Measurements from ENCODE around the gene MORN4. TPM values are rescaled to one million over a fixed set of nuclear protein-coding genes. Genes with fewer than 3 reads are reported as not detected.
"Not testable (repeated sequence)": the region's sequence is repeated elsewhere in the genome, so short reads cannot be mapped to it uniquely, and the experiment has no call there.

MORN4 gene
- total RNA-seq, 2 experiments from 2014 or later, result 3.9 to 5.3 TPM

GRCh38 chr10:97582169-97582568 lies 51.1 kb downstream of the MORN4 start:
- DNase-seq (no peak), ATAC-seq (no peak)
- Mint-ChIP-seq H3K27me3 (no peaks in the 10 kb centered on the region), H3K4me3 (no peak overlapping the region), H3K27ac (no peak overlapping the region), H3K9me3 (ENCODE audit: low read depth) (no peaks in the 10 kb centered on the region), H3K4me1 (no peaks in the 10 kb centered on the region), H3K36me3 (ENCODE audit: low read depth) (no peaks in the 10 kb centered on the region)
- ChIA-PET POLR2A (no interaction called here), CTCF (interaction anchor here (0.5 to 1.2 kb wide), 4 partner anchors 10 to 263 kb away, joined by 3 to 4 read pairs (median 3); partner anchors contain the start of gene FRAT1)
- intact Hi-C loops (cut with DNase I, micrococcal nuclease), result no loop called here

DNA sequence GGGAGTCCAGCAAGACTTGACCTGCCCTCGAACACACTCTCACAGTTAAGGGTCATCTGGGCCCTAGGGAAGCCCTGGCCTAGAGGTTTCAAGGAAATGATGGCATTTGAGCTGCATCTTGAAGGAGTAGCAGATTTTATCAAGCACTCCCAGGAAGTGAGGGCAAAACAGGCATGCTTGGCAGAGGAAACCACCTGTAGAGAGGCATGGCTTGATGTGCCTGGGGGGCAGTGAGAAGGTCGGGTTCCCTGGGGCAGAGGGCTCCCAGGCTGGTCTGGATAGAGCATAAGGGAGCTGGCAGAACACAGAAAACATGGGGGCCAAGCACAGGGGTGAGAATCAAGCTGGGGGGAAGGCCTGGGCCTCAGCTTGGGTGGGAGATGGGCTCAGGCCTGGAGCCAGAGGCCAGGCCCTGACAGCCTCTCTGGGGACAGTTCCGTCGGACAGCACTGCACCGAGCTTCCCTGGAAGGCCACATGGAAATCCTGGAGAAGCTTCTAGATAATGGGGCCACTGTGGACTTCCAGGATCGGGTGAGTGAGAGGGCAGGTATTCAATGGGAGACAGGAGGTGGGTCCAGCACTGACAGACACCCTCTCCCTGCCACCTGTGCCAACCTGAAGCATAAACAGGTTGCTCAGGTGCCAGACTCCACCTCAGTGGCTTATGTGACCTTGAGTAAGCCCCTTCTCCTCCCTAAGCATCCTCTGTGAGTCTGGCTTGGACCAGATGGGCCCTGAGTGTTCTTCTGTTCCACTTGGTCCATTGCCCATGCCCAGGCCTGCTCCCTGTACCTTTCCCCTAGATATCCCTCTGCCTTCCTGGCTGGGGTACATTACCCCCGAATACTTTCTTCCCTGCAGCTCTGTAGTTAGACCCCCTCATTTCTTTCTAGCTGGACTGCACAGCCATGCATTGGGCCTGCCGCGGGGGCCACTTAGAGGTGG lies 52.6 kb downstream of the MORN4 start:
- H3K9me3 Mint-ChIP-seq (ENCODE audit: low read depth), result no peaks in the 10 kb centered on the region

DNA sequence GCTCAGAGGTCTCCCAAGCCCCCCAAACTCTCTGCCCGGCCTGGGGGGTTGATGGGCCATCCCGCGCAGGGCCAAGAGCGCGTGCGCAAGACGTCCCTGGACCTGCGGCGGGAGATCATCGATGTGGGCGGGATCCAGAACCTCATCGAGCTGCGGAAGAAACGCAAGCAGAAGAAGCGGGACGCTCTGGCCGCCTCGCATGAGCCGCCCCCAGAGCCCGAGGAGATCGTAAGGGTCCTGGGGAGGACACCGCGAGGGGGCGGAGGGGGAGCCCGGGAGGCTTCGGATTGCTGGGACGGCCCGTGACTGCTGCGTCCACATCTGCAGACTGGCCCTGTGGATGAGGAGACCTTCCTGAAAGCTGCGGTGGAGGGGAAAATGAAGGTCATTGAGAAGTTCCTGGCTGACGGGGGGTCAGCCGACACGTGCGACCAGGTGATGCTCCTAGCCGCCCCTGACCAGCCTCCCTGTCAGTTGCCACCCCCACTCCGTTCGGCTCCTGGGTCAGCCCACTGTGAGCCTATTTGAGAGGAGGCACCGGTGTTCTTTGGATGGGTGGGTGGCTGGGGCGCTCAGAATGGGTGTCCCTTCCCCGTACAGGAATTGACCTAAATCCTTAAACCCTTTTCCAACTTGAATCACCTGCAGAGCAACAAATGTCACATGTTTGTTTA lies 55.0 kb downstream of the MORN4 start:
- no peak for ATAC-seq
- CTCF ChIA-PET, result interaction anchor here (0.6 kb wide), 1 partner anchor 810 kb away, joined by 4 read pairs; no protein-coding TSS in a partner anchor
- POLR2A ChIA-PET, result no interaction called here

More for the DNA sequence above, 52.6 kb downstream of the MORN4 start:
- Mint-ChIP-seq H3K27me3 (no peaks in the 10 kb centered on the region), H3K36me3 (ENCODE audit: low read depth) (no peaks in the 10 kb centered on the region), H3K4me3 (no peak overlapping the region), H3K27ac (no peak overlapping the region), H3K4me1 (no peaks in the 10 kb centered on the region)
- DNase-seq, result no peak
- ATAC-seq, result no peak
- POLR2A ChIA-PET, result no interaction called here
- intact Hi-C loops (cut with DNase I, micrococcal nuclease), result no loop called here
- CTCF ChIA-PET, result interaction anchor here (0.5 to 1.9 kb wide), 4 partner anchors 9 to 107 kb away, joined by 3 to 5 read pairs (median 4); no protein-coding TSS in a partner anchor

DNA sequence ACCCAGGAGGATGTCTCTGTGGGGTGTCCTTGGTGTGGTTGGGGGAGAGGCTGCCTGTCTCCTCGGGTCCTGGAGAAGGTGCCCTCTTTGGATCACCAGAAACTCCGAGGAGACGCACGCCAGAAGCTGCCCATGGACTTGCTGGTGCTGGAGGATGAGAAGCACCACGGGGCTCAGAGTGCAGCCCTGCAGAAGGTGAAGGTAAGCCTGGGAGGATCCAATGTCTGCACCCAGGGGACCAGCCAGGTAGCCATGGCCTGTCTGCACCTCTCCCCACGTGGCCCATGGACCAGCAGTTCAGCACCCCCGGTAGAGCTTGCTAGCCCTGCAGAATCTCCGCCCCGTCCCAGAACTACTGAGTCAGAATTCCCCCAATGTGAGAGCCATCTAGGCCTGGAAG lies 55.6 kb downstream of the MORN4 start:
- DNase-seq (no peak), ATAC-seq (no peak)
- H3K36me3 Mint-ChIP-seq (ENCODE audit: low read depth), result no peaks in the 10 kb centered on the region
- no peak overlapping the region for H3K27ac Mint-ChIP-seq
- CTCF ChIA-PET, result interaction anchor here (0.6 kb wide), 1 partner anchor 811 kb away, joined by 4 read pairs; no protein-coding TSS in a partner anchor
- no peak overlapping the region for H3K4me3 Mint-ChIP-seq
- H3K4me1 Mint-ChIP-seq, result no peaks in the 10 kb centered on the region
- intact Hi-C loops (cut with DNase I, micrococcal nuclease), result no loop called here
- no peaks in the 10 kb centered on the region for H3K9me3 Mint-ChIP-seq (ENCODE audit: low read depth)
- POLR2A ChIA-PET, result no interaction called here
- H3K27me3 Mint-ChIP-seq, result no peaks in the 10 kb centered on the region

More for the DNA sequence above, 55.0 kb downstream of the MORN4 start:
- no peaks in the 10 kb centered on the region for H3K9me3 Mint-ChIP-seq (ENCODE audit: low read depth)
- H3K4me1 Mint-ChIP-seq, result no peaks in the 10 kb centered on the region
- H3K4me3 Mint-ChIP-seq, result no peak overlapping the region
- no peak for DNase-seq
- H3K27ac Mint-ChIP-seq, result no peak overlapping the region
- intact Hi-C loops (cut with DNase I, micrococcal nuclease), result no loop called here
- no peaks in the 10 kb centered on the region for H3K36me3 Mint-ChIP-seq (ENCODE audit: low read depth)
- H3K27me3 Mint-ChIP-seq, result no peaks in the 10 kb centered on the region

DNA sequence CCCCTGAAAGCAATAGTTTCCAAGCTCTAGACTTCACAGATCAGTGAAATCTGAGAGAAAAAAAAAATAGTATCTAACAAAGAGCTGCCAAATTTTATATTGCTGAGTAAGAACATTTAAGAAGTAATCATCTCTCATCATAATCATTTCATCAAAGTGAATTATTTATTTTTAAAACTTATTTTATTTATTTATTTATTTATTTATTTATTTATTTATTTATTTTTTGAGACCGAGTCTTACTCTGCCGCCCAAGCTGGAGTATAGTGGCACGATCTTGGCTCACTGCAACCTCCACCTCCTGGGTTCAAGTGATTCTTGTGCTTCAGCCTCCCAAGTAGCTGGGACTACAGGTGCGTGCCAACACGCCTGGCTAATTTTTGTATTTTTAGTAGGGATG lies 56.8 kb downstream of the MORN4 start:
- DNase-seq; H3K36me3 Mint-ChIP-seq (ENCODE audit: low read depth); H3K27me3 Mint-ChIP-seq; H3K9me3 Mint-ChIP-seq (ENCODE audit: low read depth); H3K27ac Mint-ChIP-seq; intact Hi-C loops (cut with DNase I, micrococcal nuclease); ATAC-seq; H3K4me1 Mint-ChIP-seq; POLR2A ChIA-PET; H3K4me3 Mint-ChIP-seq: not testable (repeated sequence)
- CTCF ChIA-PET, result interaction anchor here (1.4 kb wide), 1 partner anchor 100 kb away, joined by 4 read pairs; no protein-coding TSS in a partner anchor

DNA sequence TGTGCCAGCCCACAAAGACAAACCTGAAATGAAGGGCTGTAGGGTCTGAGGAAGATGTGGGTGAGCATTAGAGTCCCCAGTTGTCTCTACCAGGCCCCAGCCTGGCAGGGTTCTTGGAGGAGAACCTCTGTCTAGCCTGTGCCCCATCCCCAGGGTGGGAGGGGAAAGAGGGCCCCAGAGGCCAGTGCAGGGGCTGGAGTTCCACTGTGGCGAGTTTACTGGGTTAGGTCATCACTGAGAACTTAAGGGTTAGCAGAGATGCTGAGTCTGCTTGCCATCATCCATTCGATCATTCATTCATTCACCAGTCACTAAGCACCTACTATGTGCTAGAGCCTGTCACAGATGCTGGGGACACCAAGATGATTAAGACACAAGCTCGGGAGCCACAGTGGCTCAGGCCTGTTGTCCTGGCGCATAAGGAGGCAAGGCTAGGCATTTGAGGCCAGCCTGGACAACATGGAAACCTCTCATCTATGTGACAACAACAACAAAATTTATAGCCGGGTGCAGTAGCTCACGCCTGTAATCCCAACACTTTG lies 58.1 kb downstream of the MORN4 start:
- Mint-ChIP-seq H3K36me3 (ENCODE audit: low read depth) (no peaks in the 10 kb centered on the region), H3K4me1 (no peaks in the 10 kb centered on the region), H3K9me3 (ENCODE audit: low read depth) (no peaks in the 10 kb centered on the region), H3K4me3 (no peak overlapping the region), H3K27ac (no peak overlapping the region), H3K27me3 (no peaks in the 10 kb centered on the region)
- ChIA-PET POLR2A (no interaction called here), CTCF (interaction anchor here (1.2 to 1.4 kb wide), 2 partner anchors 41 to 101 kb away, joined by 4 read pairs; no protein-coding TSS in a partner anchor)
- intact Hi-C loops (cut with DNase I, micrococcal nuclease), result no loop called here
- ATAC-seq (no peak), DNase-seq (no peak)

GRCh38 chr10:97574374-97575126 lies 58.8 kb downstream of the MORN4 start:
- H3K36me3 Mint-ChIP-seq (ENCODE audit: low read depth), result no peaks in the 10 kb centered on the region
- ChIA-PET CTCF (interaction anchor here (0.6 to 1.2 kb wide), 2 partner anchors 40 to 66 kb away, joined by 3 to 4 read pairs; partner anchors contain the start of gene PI4K2A), POLR2A (no interaction called here)
- peak; percentile 27 for DNase-seq
- no peak overlapping the region for H3K4me3 Mint-ChIP-seq
- no peaks in the 10 kb centered on the region for H3K27me3 Mint-ChIP-seq
- no peak overlapping the region for H3K27ac Mint-ChIP-seq
- H3K4me1 Mint-ChIP-seq, result no peaks in the 10 kb centered on the region
- no peak for ATAC-seq
- H3K9me3 Mint-ChIP-seq (ENCODE audit: low read depth), result no peaks in the 10 kb centered on the region
- intact Hi-C loops (cut with DNase I, micrococcal nuclease), result no loop called here

GRCh38 chr10:97573672-97574071 lies 59.6 kb downstream of the MORN4 start:
- ATAC-seq (peak; percentile 59), DNase-seq (no peak)
- Mint-ChIP-seq H3K27me3 (no peaks in the 10 kb centered on the region), H3K4me1 (no peaks in the 10 kb centered on the region), H3K9me3 (ENCODE audit: low read depth) (no peaks in the 10 kb centered on the region), H3K27ac (no peak overlapping the region), H3K36me3 (ENCODE audit: low read depth) (no peaks in the 10 kb centered on the region), H3K4me3 (no peak overlapping the region)
- ChIA-PET CTCF (interaction anchor here (0.6 to 1.0 kb wide), 2 partner anchors 21 to 67 kb away, joined by 3 read pairs; partner anchors contain the start of gene PI4K2A), POLR2A (no interaction called here)
- intact Hi-C loops (cut with DNase I, micrococcal nuclease), result no loop called here

- H3K27me3 Mint-ChIP-seq, result no peaks in the 10 kb centered on the region
- intact Hi-C loops (cut with DNase I, micrococcal nuclease), result no loop called here
- DNase-seq, result no peak
- ATAC-seq, result no peak
- no peaks in the 10 kb centered on the region for H3K9me3 Mint-ChIP-seq (ENCODE audit: low read depth)
- H3K36me3 Mint-ChIP-seq (ENCODE audit: low read depth), result no peaks in the 10 kb centered on the region
- ChIA-PET POLR2A (interaction anchor here (0.6 kb wide), 1 partner anchor 75 kb away, joined by 4 read pairs; no protein-coding TSS in a partner anchor), CTCF (interaction anchor here (1.0 to 1.4 kb wide), 5 partner anchors 11 to 21 kb away, joined by 3 to 4 read pairs (median 3); partner anchors contain the start of gene HOGA1)
- no peaks in the 10 kb centered on the region for H3K4me1 Mint-ChIP-seq
- no peak overlapping the region for H3K27ac Mint-ChIP-seq
- H3K4me3 Mint-ChIP-seq, result no peak overlapping the region
These were observed 60.3 kb downstream of the MORN4 start for GRCh38 chr10:97573021-97573420.

DNA sequence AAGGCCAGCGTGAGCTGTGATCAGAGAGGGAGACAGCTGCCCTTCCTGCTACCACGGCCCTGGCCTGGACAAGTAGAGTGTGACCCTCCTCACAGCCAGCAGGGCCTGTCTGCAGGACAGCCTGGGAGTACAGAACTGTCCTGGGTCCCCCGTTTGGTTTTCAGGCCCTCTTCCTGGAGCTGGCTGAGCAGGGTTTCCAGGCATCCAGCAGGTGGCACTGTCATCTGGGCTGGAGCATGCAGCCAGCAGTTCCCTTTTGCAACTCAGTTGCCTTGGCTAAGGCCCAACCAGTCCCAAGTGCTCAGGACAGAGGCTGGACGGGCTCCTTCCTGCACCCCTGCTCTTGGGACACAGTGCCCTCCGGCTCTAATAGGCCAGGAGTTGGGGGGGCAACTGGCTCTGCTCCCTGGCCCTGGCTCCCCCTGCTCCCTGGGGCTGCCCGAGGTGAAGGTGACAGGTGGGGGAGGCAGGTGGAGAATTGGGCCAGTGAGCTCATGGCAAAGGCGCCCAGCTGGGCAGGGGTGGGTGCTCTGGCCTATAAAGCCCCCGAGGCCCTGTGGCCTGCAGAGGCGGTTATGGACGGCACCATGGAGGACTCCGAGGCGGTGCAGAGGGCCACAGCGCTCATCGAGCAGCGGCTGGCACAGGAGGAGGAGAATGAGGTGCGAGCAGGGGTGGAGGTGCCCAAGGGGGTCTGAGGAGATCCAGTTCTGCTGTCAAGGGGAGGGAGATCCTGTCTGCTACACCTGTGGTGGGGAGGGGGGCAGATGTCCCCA lies 60.9 kb downstream of the MORN4 start, which contains the start of gene ANKRD2:
Gene ANKRD2, plus strand, starts transcription at position 566 of the 776 bp plus-strand sequence. Its CDS starts 10 bp downstream, at position 576.
- DNase-seq (peak; percentile 79), ATAC-seq (peak; percentile 84)
- CTCF ChIA-PET, result interaction anchor here (0.6 to 1.7 kb wide), 31 partner anchors 8 to 451 kb away, joined by 3 to 9 read pairs (median 3); partner anchors contain the start of genes HOGA1 and PI4K2A
- no peak within 1 kb of the TSS for H3K27ac Mint-ChIP-seq
- no peaks in the 10 kb centered on the region for H3K9me3 Mint-ChIP-seq (ENCODE audit: low read depth)
- no peaks in the 10 kb centered on the region for H3K36me3 Mint-ChIP-seq (ENCODE audit: low read depth)
- intact Hi-C loops (cut with DNase I, micrococcal nuclease), result loop anchor here in 1 of 2 experiments (1.0 kb wide), 2 partner anchors 40 to 159 kb away; no protein-coding TSS in a partner anchor
- no peak within 1 kb of the TSS for H3K4me3 Mint-ChIP-seq
- H3K27me3 Mint-ChIP-seq, result no peaks in the 10 kb centered on the region
- POLR2A ChIA-PET, result interaction anchor here (0.6 kb wide), 1 partner anchor 75 kb away, joined by 4 read pairs; no protein-coding TSS in a partner anchor
- no peaks in the 10 kb centered on the region for H3K4me1 Mint-ChIP-seq

Measured in activated CD4-positive, alpha-beta T cell treated with anti-CD3 and anti-CD28 coated beads for 36 hours (primary cell).